ENCODE data around the gene MMP15. TPM values are rescaled to one million over a fixed set of nuclear protein-coding genes. Genes with fewer than 3 reads are reported as not detected.

The MMP15 gene
- total RNA-seq, 4 donors from 2014 or later, result 48.0 to 161 (median 92.3) TPM

DNA sequence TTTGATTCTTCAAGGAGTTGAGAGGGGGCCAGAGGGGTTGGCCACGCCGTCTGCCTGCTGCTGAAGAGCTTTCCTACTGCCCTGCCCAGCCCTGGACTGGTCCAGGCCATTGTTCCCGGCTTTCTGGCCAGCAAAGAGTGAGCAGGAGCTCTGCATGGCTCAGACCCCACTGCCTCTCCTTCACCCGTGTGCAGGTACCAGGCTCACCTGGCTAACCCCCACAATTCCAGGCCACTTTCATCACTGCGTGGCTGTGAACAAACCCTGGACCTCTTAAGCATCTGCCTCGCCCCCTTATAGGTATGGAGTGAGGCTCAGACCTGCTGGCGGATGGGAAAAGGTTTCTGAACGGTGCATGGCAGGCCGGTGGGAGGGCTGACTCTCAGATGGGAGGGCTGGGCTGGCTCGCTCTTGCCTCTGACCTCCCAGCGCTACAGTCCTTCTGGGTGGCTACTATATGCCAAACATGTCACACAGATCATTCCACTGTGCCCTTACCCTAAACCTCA, 33.9 kb upstream of the MMP15 start:
- TF ChIP-seq POLR2AphosphoS5 (IDR thresholded peaks at IDR 0.05) (no peak), EP300 (IDR thresholded peaks at IDR 0.05; ENCODE audit: low read depth) (no peak), POLR2A (IDR thresholded peaks at IDR 0.05) (no peak)
- TF ChIP-seq, protein P1, sequence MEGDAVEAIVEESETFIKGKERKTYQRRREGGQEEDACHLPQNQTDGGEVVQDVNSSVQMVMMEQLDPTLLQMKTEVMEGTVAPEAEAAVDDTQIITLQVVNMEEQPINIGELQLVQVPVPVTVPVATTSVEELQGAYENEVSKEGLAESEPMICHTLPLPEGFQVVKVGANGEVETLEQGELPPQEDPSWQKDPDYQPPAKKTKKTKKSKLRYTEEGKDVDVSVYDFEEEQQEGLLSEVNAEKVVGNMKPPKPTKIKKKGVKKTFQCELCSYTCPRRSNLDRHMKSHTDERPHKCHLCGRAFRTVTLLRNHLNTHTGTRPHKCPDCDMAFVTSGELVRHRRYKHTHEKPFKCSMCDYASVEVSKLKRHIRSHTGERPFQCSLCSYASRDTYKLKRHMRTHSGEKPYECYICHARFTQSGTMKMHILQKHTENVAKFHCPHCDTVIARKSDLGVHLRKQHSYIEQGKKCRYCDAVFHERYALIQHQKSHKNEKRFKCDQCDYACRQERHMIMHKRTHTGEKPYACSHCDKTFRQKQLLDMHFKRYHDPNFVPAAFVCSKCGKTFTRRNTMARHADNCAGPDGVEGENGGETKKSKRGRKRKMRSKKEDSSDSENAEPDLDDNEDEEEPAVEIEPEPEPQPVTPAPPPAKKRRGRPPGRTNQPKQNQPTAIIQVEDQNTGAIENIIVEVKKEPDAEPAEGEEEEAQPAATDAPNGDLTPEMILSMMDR (IDR thresholded peaks at IDR 0.05), result no peak
- in situ Hi-C loops (cut with MboI; ENCODE audit: low pct_ligation_motif_present in 1 of 4, low pct_unique_long_range_greater_than_20kb in 1 of 4, low sequenced_read_pairs in 3 of 4) (no loop called here), intact Hi-C loops (cut with DNase I; ENCODE audit: low total_unique reads) (loop anchor here (10.0 kb wide), 1 partner anchor 417 kb away; no protein-coding TSS in a partner anchor)
- DNase-seq, result no peak
- no peak overlapping the region for H3K27ac ChIP-seq
- no peaks in the 10 kb centered on the region for H3K27me3 ChIP-seq
- no peak overlapping the region for H3K4me3 ChIP-seq
- H3K9me3 ChIP-seq, result no peaks in the 10 kb centered on the region
- peaks cover 0 to 6% (median 0%) of the 10 kb centered on the region in 4 donors for H3K4me1 ChIP-seq
- peaks cover 0 to 5% (median 2%) of the 10 kb centered on the region in 4 donors for H3K36me3 ChIP-seq
- 89% methylated on average over 11 of the region's 11 CpGs; no CpG with 5 or more reads in 1 of the 2 donors for WGBS, 2 donors (ENCODE audit: low coverage in 1 of 2)

DNA sequence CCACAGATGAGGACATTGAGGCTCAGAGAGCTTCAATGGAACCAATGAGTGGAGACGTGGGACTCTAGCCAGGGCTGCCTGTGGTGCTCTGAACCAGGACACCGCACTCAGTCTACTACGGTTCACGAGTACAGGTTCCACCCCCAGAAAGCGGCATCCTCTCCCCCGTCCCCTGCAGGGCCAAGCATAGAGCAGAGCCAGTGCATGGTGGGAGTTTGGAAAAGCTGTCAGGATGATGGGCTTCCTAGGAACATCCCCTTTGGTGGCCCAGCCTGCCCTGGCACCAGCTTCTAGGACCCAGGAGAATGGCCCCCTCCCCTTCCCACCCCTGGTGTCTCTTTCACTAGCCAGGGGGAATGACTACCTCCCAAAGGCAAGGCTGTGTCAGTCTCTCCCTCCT, 33.5 kb upstream of the MMP15 start:
- Histone ChIP-seq H3K9me3 (no peaks in the 10 kb centered on the region), H3K4me1 (peaks cover 0 to 6% (median 0%) of the 10 kb centered on the region in 4 donors), H3K36me3 (peaks cover 0 to 10% (median 3%) of the 10 kb centered on the region in 4 donors), H3K27me3 (no peaks in the 10 kb centered on the region), H3K27ac (no peak overlapping the region), H3K4me3 (no peak overlapping the region)
- intact Hi-C loops (cut with DNase I; ENCODE audit: low total_unique reads) (loop anchor here (10.0 kb wide), 1 partner anchor 417 kb away; no protein-coding TSS in a partner anchor), in situ Hi-C loops (cut with MboI; ENCODE audit: low pct_ligation_motif_present in 1 of 4, low pct_unique_long_range_greater_than_20kb in 1 of 4, low sequenced_read_pairs in 3 of 4) (no loop called here)
- no peak for DNase-seq
- TF ChIP-seq EP300 (IDR thresholded peaks at IDR 0.05; ENCODE audit: low read depth) (no peak), POLR2A (IDR thresholded peaks at IDR 0.05) (no peak), POLR2AphosphoS5 (IDR thresholded peaks at IDR 0.05) (no peak)
- TF ChIP-seq, protein P1 (IDR thresholded peaks at IDR 0.05), result no peak
- WGBS, 2 donors (ENCODE audit: low coverage in 1 of 2), result 96% methylated on average over 6 of the region's 6 CpGs; no CpG with 5 or more reads in 1 of the 2 donors

GRCh38 chr16:57993438-57993837, 32.1 kb upstream of the MMP15 start:
- peaks cover 0 to 15% (median 3%) of the 10 kb centered on the region in 4 donors for H3K36me3 ChIP-seq
- H3K27me3 ChIP-seq, result no peaks in the 10 kb centered on the region
- H3K27ac ChIP-seq, result no peak overlapping the region
- in situ Hi-C loops (cut with MboI; ENCODE audit: low pct_ligation_motif_present in 1 of 4, low pct_unique_long_range_greater_than_20kb in 1 of 4, low sequenced_read_pairs in 3 of 4), result no loop called here
- TF ChIP-seq POLR2A (IDR thresholded peaks at IDR 0.05) (no peak), POLR2AphosphoS5 (IDR thresholded peaks at IDR 0.05) (no peak)
- DNase-seq, result no peak
- no peaks in the 10 kb centered on the region for H3K9me3 ChIP-seq
- peaks cover 0 to 13% (median 0%) of the 10 kb centered on the region in 4 donors for H3K4me1 ChIP-seq
- 84% methylated on average over 8 of the region's 8 CpGs; no CpG with 5 or more reads in 1 of the 2 donors for WGBS, 2 donors (ENCODE audit: low coverage in 1 of 2)
- intact Hi-C loops (cut with DNase I; ENCODE audit: low total_unique reads), result loop anchor here (10.0 kb wide), 1 partner anchor 419 kb away; no protein-coding TSS in a partner anchor
- H3K4me3 ChIP-seq, result no peak overlapping the region

DNA sequence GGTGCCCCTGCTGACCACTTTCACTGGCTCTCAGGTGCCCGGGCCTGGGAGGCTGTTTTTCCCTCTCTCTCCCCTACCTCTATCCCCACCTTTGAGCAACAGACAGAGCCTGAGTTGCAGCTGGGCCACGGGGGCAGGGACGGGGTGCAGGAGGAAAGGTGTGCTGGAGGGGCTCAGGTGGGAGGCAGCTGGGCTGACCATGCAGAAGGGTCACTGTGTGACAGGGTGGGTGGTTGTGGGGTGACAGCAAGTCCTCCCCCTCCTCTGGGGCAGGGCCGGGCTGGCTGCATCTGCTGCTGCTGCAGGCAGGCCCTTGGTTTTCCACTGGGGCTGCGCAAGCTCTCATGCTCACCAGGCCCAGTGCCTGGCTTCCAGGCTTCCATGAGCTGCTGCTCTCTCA, 31.7 kb upstream of the MMP15 start:
- Histone ChIP-seq H3K4me1 (peaks cover 0 to 18% (median 2%) of the 10 kb centered on the region in 4 donors), H3K9me3 (no peaks in the 10 kb centered on the region), H3K4me3 (no peak overlapping the region), H3K36me3 (peaks cover 0 to 15% (median 3%) of the 10 kb centered on the region in 4 donors), H3K27me3 (no peaks in the 10 kb centered on the region), H3K27ac (no peak overlapping the region)
- no peak for TF ChIP-seq POLR2AphosphoS5 (IDR thresholded peaks at IDR 0.05)
- TF ChIP-seq EP300 (IDR thresholded peaks at IDR 0.05; ENCODE audit: low read depth), result no peak
- TF ChIP-seq POLR2A (IDR thresholded peaks at IDR 0.05), result no peak
- TF ChIP-seq, protein P1 (IDR thresholded peaks at IDR 0.05), result no peak
- DNase-seq, result no peak
- in situ Hi-C loops (cut with MboI; ENCODE audit: low pct_ligation_motif_present in 1 of 4, low pct_unique_long_range_greater_than_20kb in 1 of 4, low sequenced_read_pairs in 3 of 4) (no loop called here), intact Hi-C loops (cut with DNase I; ENCODE audit: low total_unique reads) (loop anchor here (10.0 kb wide), 1 partner anchor 419 kb away; no protein-coding TSS in a partner anchor)
- 88 to 100% methylated on average over 1 to 5 of the region's 5 CpGs for WGBS, 2 donors (ENCODE audit: low coverage in 1 of 2)

All from transverse colon (tissue), 4 donors.